Thoracic aorta (tissue), 2 donors: Measurements from ENCODE around the gene KANK4. TPM values are rescaled to one million over a fixed set of nuclear protein-coding genes. Genes with fewer than 3 reads are reported as not detected.

Source experiments
- ATAC-seq: fragments of 150-250 bp; one replicate; pipeline ENCODE4 v1.8.0; 2017; ENCODE audit warnings: low read depth; ENCODE audit not compliant: insufficient number of reproducible peaks, low FRiP score
- DNase-seq: peaks from one replicate; pipeline ENCODE4 v3.0.0-alpha.2; 2020; ENCODE audit warnings: low spot score
- H3K27ac ChIP-seq, 2 donors: fragments of 200-600 bp; sonication (generic); 1 replicate in 1 of 2; 2 replicates in 1 of 2; pipeline ENCODE4 v1.5.1; 2016; ENCODE audit warnings: mild to moderate bottlenecking in 2 of 2, moderate library complexity in 2 of 2
- H3K27me3 ChIP-seq: fragments of 200-600 bp; sonication (generic); replicated peaks from 2 replicates; pipeline ENCODE4 v1.6.0; 2016; ENCODE audit warnings: mild to moderate bottlenecking; ENCODE audit not compliant: insufficient read depth
- H3K36me3 ChIP-seq: fragments of 200-600 bp; sonication (generic); one replicate; pipeline ENCODE4 v1.5.1; 2016
- H3K4me1 ChIP-seq, 2 donors: fragments of 200-600 bp; sonication (generic); 1 replicate in 1 of 2; 2 replicates in 1 of 2; pipeline versions ENCODE4 v1.5.1 to v1.6.0; 2016; ENCODE audit warnings: low read depth in 2 of 2, mild to moderate bottlenecking in 1 of 2; ENCODE audit not compliant: control insufficient read depth in 1 of 2
- H3K4me3 ChIP-seq: fragments of 200-600 bp; sonication (generic); 2 replicates; pipeline ENCODE4 v1.5.1; 2016; ENCODE audit warnings: mild to moderate bottlenecking
- H3K9me3 ChIP-seq: fragments of 200-600 bp; sonication (generic); 2 replicates; pipeline ENCODE4 v1.5.1; 2016
- total RNA-seq, 2 donors: library from RNA; depleted of rRNA; stranded (reverse); fragments of >200 nt; gene quantifications; one replicate each; pipeline versions ENCODE4 v1.1.0 to v1.2.3, GENCODE V29; 2016
- TF ChIP-seq, protein P1 (sequence below): fragments of 200-600 bp; sonication (generic); IDR thresholded peaks from one replicate; pipeline ENCODE4 v1.5.1; 2019; ENCODE audit warnings: antibody characterized with exemption

KANK4 gene
- total RNA-seq, 2 donors from 2014 or later = 0.28 TPM; not detected in 1

DNA sequence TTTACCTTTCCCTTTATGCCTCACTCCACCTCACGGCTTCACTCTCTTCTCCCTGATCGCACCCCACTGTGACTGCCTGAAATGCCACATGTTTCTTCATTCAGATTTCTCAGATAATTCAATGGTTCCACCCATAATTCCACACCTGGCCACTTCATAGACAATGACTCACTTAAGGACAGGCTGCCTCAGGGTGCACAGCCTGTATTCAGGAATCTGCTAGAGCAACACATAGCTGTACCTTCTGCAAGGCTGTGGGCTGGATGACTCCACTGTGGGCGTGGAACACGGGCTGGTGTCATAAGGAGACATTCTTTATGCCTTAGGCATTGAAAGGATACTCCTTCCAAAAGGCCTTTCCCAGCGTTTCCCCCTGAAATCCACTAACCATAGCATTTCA, 88.5 kb downstream of the KANK4 start:
- Histone ChIP-seq H3K4me1 (no peaks in the 10 kb centered on the region), H3K36me3 (no peaks in the 10 kb centered on the region), H3K27me3 (no peaks in the 10 kb centered on the region), H3K4me3 (no peak overlapping the region), H3K27ac (no peak overlapping the region), H3K9me3 (no peaks in the 10 kb centered on the region)
- DNase-seq = no peak
- TF ChIP-seq, protein P1, sequence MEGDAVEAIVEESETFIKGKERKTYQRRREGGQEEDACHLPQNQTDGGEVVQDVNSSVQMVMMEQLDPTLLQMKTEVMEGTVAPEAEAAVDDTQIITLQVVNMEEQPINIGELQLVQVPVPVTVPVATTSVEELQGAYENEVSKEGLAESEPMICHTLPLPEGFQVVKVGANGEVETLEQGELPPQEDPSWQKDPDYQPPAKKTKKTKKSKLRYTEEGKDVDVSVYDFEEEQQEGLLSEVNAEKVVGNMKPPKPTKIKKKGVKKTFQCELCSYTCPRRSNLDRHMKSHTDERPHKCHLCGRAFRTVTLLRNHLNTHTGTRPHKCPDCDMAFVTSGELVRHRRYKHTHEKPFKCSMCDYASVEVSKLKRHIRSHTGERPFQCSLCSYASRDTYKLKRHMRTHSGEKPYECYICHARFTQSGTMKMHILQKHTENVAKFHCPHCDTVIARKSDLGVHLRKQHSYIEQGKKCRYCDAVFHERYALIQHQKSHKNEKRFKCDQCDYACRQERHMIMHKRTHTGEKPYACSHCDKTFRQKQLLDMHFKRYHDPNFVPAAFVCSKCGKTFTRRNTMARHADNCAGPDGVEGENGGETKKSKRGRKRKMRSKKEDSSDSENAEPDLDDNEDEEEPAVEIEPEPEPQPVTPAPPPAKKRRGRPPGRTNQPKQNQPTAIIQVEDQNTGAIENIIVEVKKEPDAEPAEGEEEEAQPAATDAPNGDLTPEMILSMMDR = no peak
- ATAC-seq = no peak

DNA sequence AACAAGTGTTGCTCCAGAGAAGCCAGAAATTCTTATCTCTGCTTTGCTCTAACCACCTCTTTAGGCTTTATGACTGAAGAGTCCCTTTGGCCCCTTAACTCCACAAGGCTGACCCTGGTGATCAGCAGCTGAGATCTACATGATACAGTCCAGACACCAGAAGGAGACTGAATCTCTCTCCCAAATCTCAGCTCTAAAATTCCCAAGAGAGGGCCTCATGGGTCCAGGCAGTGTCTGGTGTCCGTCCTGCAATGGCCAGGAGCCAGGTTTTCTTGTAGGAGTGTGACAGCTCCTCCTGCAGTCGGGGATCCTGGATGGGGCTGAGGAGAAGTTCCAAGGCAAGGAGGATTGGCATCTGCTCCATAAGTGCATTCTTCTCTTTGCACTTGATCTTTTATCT, 89.3 kb downstream of the KANK4 start:
- H3K27me3 ChIP-seq = no peaks in the 10 kb centered on the region
- H3K4me3 ChIP-seq = no peak overlapping the region
- TF ChIP-seq, protein P1 = no peak
- no peaks in the 10 kb centered on the region for H3K4me1 ChIP-seq
- ATAC-seq (no peak), DNase-seq (no peak)
- H3K9me3 ChIP-seq = no peaks in the 10 kb centered on the region
- H3K27ac ChIP-seq = no peak overlapping the region
- no peaks in the 10 kb centered on the region for H3K36me3 ChIP-seq

DNA sequence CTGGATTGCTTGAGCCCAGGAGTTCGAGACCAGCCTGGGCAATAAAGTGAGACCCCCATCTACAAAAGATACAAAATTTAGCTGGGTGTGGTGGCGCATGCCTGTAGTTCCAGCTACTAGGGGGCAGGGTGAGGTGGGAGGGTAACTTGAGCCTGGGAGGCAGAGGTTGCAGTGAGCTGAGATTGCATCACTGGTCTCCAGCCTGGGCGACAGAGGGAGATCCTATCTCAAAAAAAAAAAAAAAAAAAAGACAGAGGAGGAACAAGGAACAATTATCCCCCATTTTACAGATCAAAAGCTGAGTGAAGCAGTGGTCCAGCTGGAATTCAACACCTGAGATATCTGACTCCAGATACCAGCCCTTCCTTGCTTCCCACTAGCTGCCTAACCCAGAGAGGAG, 89.8 kb downstream of the KANK4 start:
- TF ChIP-seq, protein P1 = no peak
- Histone ChIP-seq H3K4me1 (no peaks in the 10 kb centered on the region), H3K9me3 (no peaks in the 10 kb centered on the region), H3K36me3 (no peaks in the 10 kb centered on the region), H3K4me3 (no peak overlapping the region), H3K27ac (no peak overlapping the region), H3K27me3 (no peaks in the 10 kb centered on the region)
- ATAC-seq = no peak
- no peak for DNase-seq

DNA sequence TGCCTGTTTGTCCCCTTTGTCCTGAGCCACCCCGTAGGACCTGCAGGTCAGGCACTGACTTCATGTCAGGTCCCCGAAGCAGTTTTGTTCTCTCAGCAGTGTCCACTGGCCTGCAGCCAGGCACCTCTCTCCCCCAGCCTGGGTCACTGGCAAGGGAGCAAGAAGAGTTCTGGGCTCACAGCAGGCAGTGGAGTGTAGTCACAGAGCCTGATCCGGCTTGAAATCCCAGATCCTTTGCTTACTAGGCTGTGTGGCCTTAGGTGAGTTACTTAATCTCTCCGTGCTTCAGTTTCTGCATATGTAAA, 90.4 kb downstream of the KANK4 start:
- Histone ChIP-seq H3K27ac (no peak overlapping the region), H3K4me3 (no peak overlapping the region), H3K27me3 (no peaks in the 10 kb centered on the region), H3K9me3 (no peaks in the 10 kb centered on the region), H3K4me1 (no peaks in the 10 kb centered on the region), H3K36me3 (no peaks in the 10 kb centered on the region)
- TF ChIP-seq, protein P1 = no peak
- DNase-seq = no peak
- ATAC-seq = no peak

DNA sequence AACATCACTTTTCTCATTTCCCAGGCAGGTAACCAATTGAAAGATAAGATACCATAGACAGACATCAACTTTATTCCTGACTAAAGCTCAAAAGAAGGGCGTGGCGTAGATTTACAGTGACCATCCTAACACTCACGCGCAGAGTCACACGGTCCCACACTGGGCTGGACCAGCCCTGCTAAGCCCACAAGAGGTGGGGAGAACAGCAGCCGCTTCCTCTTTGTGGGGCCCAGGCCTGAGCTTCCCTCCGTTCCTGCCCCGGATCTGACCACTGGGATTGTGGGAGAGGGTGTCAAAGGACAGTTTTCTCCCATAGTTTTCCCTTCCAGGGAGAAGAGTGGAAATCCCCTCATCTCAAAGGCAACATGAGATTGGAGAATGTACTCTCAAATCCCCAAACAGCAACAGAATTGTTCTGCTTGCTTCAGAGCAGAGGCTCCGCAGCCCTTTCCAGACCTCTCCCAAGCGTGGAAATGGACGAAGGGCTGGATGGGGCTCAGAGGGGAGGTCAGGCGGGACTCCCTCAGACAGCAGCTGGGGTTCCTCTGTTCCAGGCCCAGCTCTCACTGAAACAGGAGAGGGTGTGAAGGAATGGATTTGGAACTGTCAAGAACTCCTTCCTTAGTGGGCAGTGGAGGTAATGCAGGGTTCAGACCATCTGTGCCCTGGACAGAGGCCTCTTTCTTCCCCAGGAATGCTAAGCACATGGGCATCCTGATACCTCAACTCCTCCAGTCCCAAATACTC, 90.9 kb downstream of the KANK4 start:
- Histone ChIP-seq H3K27me3 (no peaks in the 10 kb centered on the region), H3K36me3 (no peaks in the 10 kb centered on the region), H3K4me3 (no peak overlapping the region), H3K9me3 (no peaks in the 10 kb centered on the region), H3K27ac (no peak overlapping the region), H3K4me1 (no peaks in the 10 kb centered on the region)
- no peak for ATAC-seq
- no peak for DNase-seq
- TF ChIP-seq, protein P1 = no peak
